Measurements from ENCODE around the gene HOXC12. TPM values are rescaled to one million over a fixed set of nuclear protein-coding genes. Genes with fewer than 3 reads are reported as not detected.

HOXC12 gene
- total RNA-seq, 1 donor from 2014 or later = not detected

- peaks cover 99% of the 10 kb centered on the region for H3K27me3 ChIP-seq (ENCODE audit: low read depth)
- no peak for DNase-seq
- H3K4me1 ChIP-seq = peaks cover 28% of the 10 kb centered on the region
- H3K27ac ChIP-seq = no peak overlapping the region
- ATAC-seq = no peak
- H3K4me3 ChIP-seq = no peak overlapping the region
- intact Hi-C loops (cut with DNase I) = loop anchor here (5.0 kb wide), 1 partner anchor 204 kb away; no protein-coding TSS in a partner anchor
- no peaks in the 10 kb centered on the region for H3K36me3 ChIP-seq
- H3K9me3 ChIP-seq = no peaks in the 10 kb centered on the region
- TF ChIP-seq CTCF (IDR thresholded peaks at IDR 0.05) = no peak
Observed at GRCh38 chr12:54003625-54004024, 48.9 kb downstream of the HOXC12 start.

- peaks cover 31% of the 10 kb centered on the region for H3K4me1 ChIP-seq
- peaks cover 96% of the 10 kb centered on the region for H3K27me3 ChIP-seq (ENCODE audit: low read depth)
- no peaks in the 10 kb centered on the region for H3K9me3 ChIP-seq
- TF ChIP-seq CTCF (IDR thresholded peaks at IDR 0.05) = no peak
- DNase-seq = no peak
- no peaks in the 10 kb centered on the region for H3K36me3 ChIP-seq
- intact Hi-C loops (cut with DNase I) = loop anchor here (5.0 kb wide), 1 partner anchor 203 kb away; no protein-coding TSS in a partner anchor
- H3K27ac ChIP-seq = no peak overlapping the region
- ATAC-seq = no peak
- H3K4me3 ChIP-seq = no peak overlapping the region
Observed at GRCh38 chr12:54004063-54004840, 49.5 kb downstream of the HOXC12 start.

GRCh38 chr12:54004841-54005530 lies 50.3 kb downstream of the HOXC12 start:
- ATAC-seq (peak in 1 of 2 donors; percentile 4), DNase-seq (no peak)
- H3K9me3 ChIP-seq = no peaks in the 10 kb centered on the region
- H3K4me1 ChIP-seq = peaks cover 29% of the 10 kb centered on the region
- no peak overlapping the region for H3K4me3 ChIP-seq
- intact Hi-C loops (cut with DNase I) = loop anchor here (5.0 kb wide), 1 partner anchor 202 kb away; no protein-coding TSS in a partner anchor
- no peak overlapping the region for H3K27ac ChIP-seq
- peaks cover 96% of the 10 kb centered on the region for H3K27me3 ChIP-seq (ENCODE audit: low read depth)
- TF ChIP-seq CTCF (IDR thresholded peaks at IDR 0.05) = no peak
- H3K36me3 ChIP-seq = no peaks in the 10 kb centered on the region

GRCh38 chr12:54005531-54005852 lies 50.8 kb downstream of the HOXC12 start:
- peaks cover 96% of the 10 kb centered on the region for H3K27me3 ChIP-seq (ENCODE audit: low read depth)
- peaks cover 25% of the 10 kb centered on the region for H3K4me1 ChIP-seq
- H3K9me3 ChIP-seq = no peaks in the 10 kb centered on the region
- no peak overlapping the region for H3K27ac ChIP-seq
- ATAC-seq = no peak
- TF ChIP-seq CTCF (IDR thresholded peaks at IDR 0.05) = no peak
- H3K36me3 ChIP-seq = no peaks in the 10 kb centered on the region
- no peak for DNase-seq
- H3K4me3 ChIP-seq = no peak overlapping the region
- intact Hi-C loops (cut with DNase I) = no loop called here

- ATAC-seq (peak; percentile 90 to 92), DNase-seq (peak; percentile 92)
- Histone ChIP-seq H3K4me3 (peak overlapping the region; percentile 44), H3K36me3 (no peaks in the 10 kb centered on the region), H3K9me3 (no peaks in the 10 kb centered on the region), H3K4me1 (peaks cover 25% of the 10 kb centered on the region), H3K27ac (no peak overlapping the region), H3K27me3 (ENCODE audit: low read depth) (peaks cover 96% of the 10 kb centered on the region)
- peak; percentile 94 for TF ChIP-seq CTCF (IDR thresholded peaks at IDR 0.05)
- intact Hi-C loops (cut with DNase I) = no loop called here
Observed at GRCh38 chr12:54005853-54006558, 51.3 kb downstream of the HOXC12 start.
